HCEC 1CT (cell line): ENCODE data around the gene LIPT2.

Experiments
- DNase-seq: peaks from one replicate; pipeline ENCODE4 v3.0.0-alpha.2; 2017

Gene LIPT2

DNA sequence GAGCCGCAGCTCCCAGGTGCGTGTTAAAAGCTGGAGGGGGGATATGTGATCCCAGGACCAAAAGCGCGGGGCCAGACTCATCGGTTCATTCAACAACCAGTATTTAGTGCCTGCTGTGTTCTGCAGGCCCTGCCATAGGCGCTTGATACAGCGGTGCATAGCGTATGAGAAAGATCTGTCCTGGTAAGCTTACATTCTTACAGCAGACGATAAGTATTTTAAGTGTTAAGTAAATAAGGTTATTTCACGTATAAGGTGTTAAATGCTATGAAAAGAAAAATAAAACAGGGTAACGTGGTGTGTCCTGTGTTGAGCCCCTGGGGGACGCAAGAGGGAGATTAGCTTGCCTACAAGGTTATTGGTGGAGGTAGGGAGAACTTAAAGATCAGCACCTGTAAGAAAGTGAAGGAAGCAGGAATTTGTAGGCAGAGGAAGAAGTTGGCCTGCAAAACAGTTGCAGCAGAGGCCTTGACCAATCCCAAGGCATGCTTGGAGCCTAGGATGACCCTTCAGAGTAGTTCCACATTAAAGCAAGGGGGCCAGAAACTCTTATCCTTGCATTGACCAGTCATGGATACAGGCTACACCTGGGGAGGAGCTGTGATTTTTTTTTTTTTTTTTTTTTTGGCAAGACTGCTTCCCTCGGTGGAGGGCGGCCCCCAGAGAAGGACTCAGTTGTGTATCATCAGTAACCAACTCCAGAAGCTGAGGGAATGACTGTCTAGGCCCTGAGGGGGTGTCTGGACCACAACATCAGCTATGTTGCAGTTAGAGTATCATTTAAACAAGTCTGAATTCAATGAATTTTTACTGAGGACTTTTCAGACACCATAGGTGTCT is 487 bp upstream of the LIPT2 start:
- DNase-seq = peak; percentile 51

DNA sequence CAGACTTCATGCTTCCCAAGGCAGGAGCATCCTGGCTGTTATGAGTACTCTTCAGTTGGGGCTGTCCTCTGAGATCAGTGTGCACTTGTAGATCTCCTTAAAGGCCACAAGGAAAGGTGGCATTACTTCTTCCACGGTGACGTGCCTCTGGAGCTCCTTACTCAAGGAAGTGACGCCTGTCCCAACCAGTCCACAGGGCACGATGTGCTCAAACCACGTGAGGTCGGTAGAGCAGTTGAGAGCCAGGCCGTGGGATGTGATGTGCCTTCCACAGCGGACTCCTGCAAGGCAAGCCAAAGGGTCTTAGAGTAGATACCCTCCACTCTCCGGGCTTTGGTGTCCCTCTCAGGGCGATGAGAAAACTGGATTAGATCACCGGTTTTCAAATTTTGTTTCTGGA is 1.4 kb downstream of the LIPT2 start:
- no peak for DNase-seq

DNA sequence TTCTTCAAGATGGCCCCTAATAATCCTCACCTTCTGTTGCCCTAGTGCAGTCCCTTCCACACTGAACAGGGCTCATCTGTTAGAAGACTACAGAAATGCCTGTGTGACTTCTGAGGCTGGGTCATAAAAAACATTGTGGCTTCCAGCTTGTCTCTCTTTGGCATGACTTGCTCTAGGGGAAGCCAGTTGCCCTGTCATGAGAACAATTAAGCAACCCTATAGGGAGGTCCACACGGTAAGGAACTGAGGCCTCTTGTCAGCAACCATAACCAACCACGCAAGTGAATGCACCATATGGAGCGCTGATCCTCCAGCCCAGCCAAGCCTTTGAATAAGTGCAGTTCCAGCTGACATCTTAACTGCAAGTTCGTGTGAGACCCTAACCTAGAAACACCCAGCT is 2.6 kb downstream of the LIPT2 start:
- DNase-seq = no peak

DNA sequence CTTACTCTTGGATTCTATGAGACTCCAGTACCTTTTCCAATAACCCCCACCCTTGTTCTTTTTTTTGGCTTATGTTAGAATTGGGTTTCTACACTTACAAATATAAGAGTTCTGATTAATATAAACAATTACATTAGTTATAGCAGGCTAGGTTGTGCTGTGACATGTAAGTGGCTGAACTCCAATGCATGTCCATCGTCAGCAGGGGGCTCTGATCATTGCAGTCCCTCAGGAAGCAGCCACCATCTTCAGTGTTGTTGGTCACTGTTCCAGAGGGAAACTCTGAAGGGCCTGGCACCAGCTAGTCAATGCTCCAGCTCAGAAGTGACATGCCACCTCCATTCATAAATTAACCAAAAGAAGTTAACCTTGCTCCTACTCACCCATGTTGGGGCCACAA is 5.6 kb downstream of the LIPT2 start:
- DNase-seq = peak; percentile 4

DNA sequence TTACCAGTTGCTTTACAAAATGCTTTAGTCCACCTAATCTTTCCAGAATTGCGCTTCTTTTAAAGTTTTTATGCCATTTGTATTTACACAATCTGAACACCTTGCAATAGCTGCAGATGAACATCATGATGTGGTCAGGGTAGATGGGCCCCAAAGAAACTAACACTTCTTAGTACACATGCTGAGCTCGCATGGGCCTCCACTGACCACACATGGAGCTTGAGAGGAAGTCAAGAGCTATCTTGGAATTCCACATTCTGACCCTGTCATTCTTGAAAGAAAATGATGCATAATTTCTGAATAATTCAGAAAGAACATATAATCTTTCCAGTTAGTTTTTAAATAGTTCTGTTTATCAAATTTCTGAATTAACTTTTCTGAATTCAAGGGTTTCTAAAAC is 7.7 kb downstream of the LIPT2 start:
- no peak for DNase-seq

DNA sequence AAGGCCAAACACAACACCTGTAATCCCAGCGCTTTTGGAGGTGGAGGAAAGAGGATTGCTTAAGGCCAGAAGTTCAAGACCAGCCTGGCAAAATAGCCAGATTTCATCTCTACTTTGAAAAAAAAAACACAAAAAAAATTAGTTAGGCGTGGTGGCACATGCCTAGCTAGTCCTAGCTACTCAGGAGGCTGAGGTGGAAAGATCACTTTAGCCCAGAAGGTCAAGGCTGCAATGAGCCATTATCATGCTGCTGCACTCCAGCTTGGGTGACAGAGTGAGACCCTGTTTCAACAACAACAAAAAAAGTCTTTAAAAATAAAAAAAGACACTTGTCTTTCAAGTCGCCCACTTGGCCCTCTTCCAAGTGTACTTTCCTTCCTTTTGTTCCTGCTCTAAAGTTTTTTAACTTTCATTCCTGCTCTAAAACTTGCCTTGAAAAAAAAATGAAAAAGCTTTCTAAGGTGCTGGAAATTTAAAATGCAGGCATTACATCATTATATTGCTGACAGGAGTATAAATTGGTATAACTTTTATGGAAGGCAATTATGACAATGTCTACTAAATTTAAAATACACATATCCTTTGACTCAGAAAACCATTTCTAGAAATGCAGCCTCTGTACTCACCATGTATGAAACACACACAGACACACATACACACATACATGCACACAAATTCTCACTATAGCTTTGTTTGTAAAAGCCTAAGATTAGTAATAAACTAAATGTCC is 12.7 kb downstream of the LIPT2 start:
- no peak for DNase-seq

DNA sequence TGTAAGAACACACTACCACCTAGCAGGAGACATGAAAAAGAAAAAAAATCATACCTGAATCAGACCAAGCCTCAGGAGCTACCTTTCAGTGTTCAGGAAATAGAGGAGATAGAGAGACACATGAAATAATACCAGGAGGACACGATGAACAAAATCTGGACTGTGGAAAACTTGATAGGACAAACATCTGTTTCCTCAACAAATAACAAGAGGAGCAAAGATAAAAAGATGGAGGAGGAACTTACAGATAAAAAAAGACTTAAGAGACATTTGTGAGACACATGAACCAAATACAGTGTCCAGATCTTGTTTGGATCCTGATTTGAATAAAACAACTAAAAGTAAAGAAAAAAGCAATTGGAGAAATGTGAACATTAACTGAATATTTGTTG is 13.8 kb downstream of the LIPT2 start:
- no peak for DNase-seq

DNA sequence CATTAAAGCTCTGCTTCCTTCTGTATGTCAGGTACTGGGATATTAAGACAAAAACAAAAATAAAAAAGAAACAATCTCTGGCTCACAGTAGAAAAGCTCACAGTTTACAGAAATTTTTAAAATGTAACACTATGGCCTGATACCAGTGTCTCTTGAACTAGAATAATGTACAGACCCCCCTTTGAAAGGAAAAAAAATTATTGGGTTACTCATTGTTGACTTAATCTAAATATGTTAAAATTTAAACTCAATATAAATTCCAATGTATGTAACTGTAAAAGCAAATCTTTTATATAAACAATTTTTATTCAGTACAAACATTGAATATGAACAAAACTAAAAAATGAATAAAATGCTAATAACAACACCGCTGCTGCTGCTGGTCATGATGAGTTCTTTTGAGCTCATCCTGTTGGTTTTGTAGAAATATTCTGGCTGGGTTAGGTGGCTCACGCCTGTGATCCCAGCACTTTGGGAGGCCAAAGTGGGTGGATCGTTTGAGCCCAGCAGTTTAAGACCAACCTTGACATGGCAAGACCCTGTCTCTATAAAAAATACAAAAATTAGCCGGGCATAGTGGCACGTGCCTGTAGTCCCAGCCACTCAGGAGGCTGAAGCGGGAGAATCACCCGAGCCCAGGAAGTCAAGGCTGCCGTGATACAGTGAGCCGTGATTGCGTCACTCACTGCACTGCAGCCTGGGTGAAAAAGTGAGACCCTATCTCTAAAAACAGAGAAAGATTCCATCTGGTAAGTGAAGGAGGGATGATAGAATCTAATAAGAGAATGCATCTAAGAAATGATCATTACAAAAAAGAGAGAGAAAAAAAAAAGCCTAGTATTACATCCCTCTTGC is 14.4 kb downstream of the LIPT2 start:
- DNase-seq = no peak

DNA sequence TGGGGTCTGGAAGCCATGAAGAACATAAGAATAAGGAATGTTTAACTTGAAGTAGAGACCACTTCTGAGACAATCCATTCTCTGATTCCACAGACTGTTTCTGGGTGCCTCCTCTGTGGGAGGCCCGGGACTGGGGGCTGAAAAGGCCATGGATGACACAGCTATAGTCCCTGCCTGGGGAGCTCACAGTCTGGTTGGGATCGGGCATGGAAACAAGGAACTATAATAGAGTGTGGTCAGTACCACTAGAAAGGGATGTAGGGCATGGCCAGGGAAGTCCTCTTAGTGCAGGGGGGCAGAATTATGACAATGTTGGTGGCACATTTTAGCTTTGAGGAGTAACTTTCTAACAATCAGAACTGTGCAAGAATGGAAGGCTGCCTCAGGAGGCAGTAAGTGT is 17.0 kb downstream of the LIPT2 start:
- no peak for DNase-seq

DNA sequence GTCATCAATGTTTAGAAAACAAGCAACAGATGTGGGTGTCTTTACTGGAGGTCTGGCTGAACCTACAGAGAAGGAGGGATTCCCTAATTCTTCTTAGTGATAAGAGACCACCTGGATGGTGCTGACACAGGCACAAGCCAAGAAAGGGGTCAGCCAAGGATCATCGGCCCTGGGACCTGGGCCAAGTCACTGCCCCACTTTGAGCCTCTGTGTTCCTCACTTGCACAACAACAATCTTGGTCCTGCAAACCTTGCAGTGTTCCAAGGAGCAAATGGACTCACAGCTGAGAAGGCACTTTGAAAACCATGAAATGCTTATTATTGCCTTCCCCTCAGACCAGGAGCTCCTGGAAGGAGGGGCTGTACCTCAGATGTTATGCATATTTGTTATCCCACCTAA is 19.2 kb downstream of the LIPT2 start:
- DNase-seq = no peak

DNA sequence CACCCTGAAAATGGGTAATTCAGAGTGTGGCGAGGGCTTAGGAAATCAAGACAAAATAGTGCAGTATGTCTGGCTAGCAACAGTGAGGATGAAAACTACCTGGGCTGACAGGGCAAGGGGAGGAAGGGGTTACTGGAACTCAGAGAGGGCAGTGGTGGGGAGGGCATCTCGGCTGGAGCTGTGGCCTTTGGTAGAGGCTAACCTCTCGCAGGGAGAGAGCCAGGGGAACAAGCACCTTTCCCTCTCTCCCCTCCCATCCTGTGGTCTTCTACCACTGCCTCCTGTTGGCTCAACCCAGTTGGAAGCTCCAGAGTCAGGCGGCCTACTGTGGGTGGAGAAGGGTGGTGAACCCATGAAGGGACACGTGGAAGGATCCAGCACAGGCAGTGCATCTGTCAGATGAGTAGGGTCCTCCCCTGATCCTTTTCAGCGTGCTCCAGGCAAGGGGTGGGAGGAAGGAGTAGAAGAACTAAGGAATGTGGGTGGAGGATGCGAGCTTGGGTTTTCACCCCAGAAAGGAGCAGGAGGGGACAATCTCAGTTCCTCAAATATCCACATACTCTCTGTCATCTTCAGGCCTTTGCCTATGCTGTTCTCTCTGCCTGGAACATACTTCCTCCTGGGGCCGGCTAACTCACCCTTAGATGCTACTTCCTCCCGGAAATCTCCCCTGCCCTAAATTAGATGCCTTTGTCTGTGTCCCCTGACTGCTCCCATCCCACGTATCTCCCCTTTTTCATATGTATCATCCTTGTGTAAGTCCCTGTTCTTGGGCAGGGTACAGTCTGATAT is 19.9 kb downstream of the LIPT2 start:
- no peak for DNase-seq

DNA sequence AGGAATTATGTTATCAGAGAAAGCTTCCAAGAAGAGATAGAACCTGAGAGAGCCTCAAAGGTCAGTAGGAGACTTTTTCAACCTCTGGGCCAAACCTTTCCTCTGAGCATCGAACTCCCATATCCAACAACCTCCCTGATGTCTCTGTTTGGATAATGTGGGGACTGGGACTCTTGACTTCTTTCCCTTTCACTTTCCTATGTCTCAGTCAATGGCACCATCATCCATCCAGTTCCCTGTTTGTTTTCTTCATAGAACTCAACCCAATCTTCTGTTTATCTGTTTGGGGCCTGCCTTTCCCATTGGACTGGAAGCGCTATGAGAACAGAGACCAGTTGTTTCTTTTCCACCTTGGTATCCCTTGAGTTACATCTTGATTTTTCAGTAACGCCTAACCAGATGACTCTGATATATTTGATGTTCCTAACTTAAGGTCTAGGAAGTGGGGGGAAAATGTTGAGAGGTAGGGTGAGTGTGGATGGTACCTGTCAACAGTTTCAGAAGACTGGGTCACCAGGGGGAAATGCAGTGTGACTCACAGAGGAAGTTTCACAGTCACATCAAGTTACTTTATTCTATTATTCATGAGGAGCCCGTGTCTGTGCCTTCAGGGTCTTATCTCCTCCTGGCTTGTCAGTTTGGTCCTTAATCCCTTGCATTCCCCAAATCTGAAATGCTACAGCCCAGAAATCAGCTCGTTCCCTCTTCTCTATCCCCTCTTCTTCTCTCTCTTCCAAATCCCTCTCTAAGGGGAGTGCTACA is 21.7 kb downstream of the LIPT2 start:
- DNase-seq = no peak

DNA sequence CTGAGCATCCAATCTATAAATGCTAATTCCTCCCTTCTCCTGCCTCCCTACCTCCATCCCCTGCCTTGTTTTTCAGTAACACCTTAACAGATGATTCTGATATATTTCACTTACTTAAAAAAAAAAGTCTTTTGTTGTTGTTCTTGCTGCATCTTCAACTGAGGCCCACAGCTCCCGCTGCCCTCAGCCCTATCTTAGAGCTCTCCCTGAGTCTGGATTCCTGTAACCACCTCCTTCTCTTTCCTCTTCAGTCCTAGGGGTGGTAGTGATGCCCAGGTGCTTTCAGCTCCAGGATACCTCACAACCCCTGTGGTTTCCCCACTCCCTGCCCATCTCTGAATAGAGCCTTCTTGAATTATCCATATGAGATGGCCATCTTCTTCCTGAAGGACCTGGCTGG is 22.5 kb downstream of the LIPT2 start:
- no peak for DNase-seq

DNA sequence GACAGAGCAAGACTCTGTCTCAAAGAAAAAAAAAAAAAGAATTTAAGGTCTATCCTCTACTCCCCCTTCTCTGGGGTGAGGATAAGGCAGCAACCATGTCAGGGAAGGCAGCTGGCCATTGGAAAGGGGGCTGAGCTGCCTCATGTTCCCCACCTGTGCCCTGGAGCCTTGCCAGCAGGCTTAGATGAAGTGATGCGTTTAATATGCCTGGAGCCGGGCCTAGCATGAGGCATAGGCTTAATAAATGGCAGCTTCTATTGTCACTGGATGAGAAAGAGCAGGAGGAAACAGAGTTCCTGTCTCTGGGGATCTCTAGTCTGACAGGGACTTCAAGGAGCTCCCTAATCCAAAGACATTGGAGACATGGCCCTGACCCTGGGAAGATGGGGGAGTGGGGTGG is 23.0 kb downstream of the LIPT2 start:
- DNase-seq = no peak

DNA sequence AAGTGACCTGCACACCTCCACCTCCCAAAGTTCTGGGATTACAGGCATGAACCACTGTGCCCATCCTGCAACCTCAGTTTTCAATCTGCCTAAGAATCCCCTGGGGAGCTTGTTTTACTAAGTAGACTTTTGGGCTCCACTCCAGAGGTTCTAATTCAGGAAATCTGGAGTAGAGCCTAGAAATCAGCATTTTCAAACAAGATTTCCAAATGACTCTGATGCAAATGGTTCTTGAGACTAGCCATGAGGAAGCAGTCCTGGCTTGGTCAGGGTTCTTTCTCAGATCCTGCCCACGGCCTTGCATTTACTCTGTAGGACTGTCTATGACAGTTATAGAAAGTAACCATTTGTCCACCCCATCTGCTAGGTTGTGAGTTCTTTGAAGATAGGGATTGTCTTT is 24.6 kb downstream of the LIPT2 start:
- no peak for DNase-seq

DNA sequence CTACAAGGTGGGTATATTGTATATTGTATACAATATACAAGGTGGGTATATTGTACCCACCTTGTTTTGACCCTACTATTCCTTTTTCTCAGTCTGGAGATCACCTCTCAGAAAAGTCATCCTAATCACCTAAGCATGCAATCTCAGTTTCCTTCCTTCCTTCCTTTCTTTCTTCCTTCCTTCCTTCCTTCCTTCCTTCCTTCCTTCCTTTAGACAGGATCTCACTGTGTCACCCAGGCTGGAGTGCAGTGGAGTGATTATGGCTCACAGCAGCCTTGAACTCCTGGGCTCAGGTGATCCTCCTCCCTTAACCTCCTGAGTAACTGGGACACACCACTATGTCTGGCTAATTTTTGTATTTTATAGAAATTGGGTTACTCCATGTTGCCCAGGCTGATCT is 25.0 kb downstream of the LIPT2 start:
- DNase-seq = no peak

DNA sequence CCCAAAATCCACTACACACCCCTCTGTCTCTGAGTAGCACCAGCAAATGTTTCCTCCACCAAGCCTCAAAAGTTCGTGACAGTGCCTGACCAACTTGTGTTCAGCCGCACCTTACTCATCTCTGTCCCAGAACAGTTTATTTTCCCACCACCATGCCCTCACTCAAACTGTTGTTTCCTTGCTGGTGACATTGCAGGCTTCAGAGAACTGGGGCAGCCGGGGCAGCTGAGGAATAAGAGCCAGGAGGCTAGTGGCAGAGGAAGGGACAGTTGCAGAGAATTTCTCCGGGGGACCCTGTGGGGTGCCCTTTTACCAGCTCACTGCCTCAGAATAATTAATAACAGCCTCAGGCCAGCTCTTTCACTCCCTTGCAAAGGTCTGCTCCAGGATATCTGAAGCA is 25.5 kb downstream of the LIPT2 start:
- DNase-seq = no peak

DNA sequence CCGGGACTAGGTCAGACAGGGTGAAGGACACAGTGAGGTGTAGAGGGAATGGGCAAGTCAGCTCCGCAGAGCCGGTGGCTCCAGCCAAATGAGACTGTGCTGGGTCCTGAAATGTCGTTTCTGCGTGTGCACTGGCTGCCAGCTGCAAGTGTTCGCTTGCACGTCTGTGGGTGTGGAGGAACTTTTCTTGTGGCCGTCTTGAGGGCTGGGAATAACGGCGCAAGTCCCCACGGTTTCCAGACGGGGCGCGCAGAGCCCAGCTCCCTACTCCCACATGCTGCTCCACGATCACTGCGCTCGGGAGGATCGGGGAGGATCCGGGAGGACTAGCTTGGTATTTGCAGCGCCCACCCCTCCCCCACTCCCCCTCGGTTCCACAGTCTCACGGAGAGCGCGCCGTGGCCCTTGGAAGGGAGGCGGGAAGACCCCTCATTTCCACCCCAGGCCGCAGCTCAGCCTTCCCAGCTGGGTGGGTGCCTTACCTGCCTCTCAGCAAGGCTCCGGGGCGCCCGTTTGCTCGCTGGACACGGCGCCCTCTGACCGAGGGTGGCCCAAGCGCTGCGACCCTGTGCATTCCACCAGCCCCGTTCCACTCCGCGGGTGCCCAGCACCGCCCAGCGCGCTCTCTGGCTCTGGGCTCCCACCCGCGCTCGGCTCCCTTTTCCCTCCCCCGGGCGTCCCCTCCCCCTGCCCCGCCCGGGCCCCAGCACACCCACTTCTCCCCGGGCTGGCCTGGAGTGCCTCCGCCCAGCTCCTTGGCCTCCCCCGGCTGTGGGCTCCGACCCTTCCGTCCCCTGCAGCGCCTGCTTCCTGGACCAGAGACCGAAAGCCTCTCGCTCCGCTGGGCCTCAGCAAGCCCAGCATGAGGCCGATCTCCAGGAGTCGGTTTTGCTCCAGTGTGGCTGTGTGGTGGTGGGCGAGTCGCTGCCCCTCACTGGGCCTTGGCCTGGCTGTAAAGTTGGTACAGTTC is 26.3 kb downstream of the LIPT2 start, which contains the start of gene KCNE3:
KCNE3 (minus strand) TSS at position 634 of the 970 bp plus-strand sequence. CDS start 9,986 bp downstream, outside the sequence.
- no peak for DNase-seq

DNA sequence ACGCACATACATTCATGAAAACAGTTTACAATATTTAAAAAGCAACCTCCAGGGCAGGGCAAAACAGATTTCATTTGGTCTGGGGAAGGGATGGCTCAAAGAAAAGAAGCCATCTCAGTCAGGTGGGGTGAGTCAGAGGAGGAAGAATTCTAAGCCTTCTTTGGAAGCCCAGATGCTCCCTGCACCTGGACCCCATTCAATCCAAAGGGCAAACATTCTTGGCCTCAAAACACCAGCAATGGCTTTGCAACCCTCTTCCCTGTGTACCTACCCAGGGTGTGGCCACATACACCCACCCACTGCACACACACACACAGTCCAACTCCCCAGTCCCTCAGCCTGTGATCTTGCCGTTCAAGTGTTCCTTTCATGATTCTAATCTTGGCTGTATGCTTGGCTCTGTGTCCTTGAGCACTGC is 28.2 kb downstream of the LIPT2 start:
- DNase-seq = no peak

DNA sequence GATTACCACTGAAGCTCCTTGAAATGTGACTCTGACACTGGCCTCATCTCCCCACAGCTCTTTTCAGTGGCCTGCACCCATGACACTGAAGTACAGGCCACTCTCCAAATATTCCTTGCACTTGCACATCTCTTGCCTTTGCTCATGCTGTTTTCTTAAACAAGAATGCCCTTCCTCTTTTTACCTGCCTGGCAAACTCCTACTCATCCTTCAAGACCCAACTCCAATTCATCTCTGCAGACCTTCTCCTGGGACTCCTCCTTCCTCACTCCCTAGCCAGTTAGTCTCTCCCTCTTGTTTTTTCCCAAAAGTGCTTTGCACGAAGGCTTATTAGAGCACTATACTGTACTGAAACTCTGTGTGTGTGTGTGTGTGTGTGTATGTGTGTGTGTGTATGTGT is 28.8 kb downstream of the LIPT2 start:
- DNase-seq = no peak

DNA sequence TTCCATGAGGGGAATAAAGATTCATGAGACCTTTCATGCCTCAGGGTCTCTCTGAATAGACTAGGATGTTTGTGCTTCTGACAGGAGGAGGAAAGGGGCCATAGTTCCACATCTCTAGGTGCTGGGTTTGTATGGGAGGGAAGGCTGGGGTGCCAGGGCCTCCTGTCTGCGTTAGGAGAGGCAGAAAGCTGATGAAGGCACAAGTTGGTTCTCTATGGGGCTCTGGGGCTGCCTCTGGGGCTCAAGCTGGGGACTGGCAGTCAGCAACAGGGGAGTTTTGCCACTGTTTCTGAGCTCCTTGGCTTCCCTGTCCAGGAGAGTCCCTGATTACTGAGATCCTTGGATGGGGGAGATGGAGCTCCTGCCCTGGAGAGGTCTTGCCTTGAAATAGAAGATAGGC is 30.3 kb downstream of the LIPT2 start:
- DNase-seq = no peak
